ENCODE measurements around the gene ADRB1. TPM values are rescaled to one million over a fixed set of nuclear protein-coding genes. Genes with fewer than 3 reads are reported as not detected.

The ADRB1 gene
- total RNA-seq, 2 donors from 2014 or later: 32.8 to 49.8 TPM

- no peak for TF ChIP-seq CTCF (IDR thresholded peaks at IDR 0.05)
- Histone ChIP-seq H3K4me3 (peak overlapping the region; percentile 61 to 69), H3K27ac (peak overlapping the region; percentile 78 to 96), H3K9me3 (no peaks in the 10 kb centered on the region), H3K36me3 (no peaks in the 10 kb centered on the region), H3K4me1 (peaks cover 0 to 16% of the 10 kb centered on the region in 2 donors), H3K27me3 (no peaks in the 10 kb centered on the region)
- no peak for DNase-seq (ENCODE audit: low spot score)
These were observed 2.4 kb downstream of the ADRB1 start for GRCh38 chr10:114046087-114046458.

- Histone ChIP-seq H3K36me3 (no peaks in the 10 kb centered on the region), H3K4me1 (peaks cover 0 to 7% of the 10 kb centered on the region in 2 donors), H3K4me3 (peak overlapping the region; percentile 61 to 69), H3K27ac (peak overlapping the region; percentile 78 to 96), H3K27me3 (no peaks in the 10 kb centered on the region), H3K9me3 (no peaks in the 10 kb centered on the region)
- TF ChIP-seq CTCF (IDR thresholded peaks at IDR 0.05): no peak
- no peak for DNase-seq (ENCODE audit: low spot score)
These were observed 4.8 kb downstream of the ADRB1 start for GRCh38 chr10:114048472-114048871.

GRCh38 chr10:114051714-114052113 lies 8.0 kb downstream of the ADRB1 start:
- H3K9me3 ChIP-seq: no peaks in the 10 kb centered on the region
- no peak overlapping the region for H3K4me3 ChIP-seq
- DNase-seq (ENCODE audit: low spot score): no peak
- no peaks in the 10 kb centered on the region for H3K36me3 ChIP-seq
- TF ChIP-seq CTCF (IDR thresholded peaks at IDR 0.05): no peak
- peaks cover 0 to 7% of the 10 kb centered on the region in 2 donors for H3K4me1 ChIP-seq
- no peaks in the 10 kb centered on the region for H3K27me3 ChIP-seq
- peak overlapping the region in 1 of 2 donors; percentile 96 for H3K27ac ChIP-seq

- no peak for DNase-seq (ENCODE audit: low spot score)
- no peak for TF ChIP-seq CTCF (IDR thresholded peaks at IDR 0.05)
- peak overlapping the region in 1 of 2 donors; percentile 96 for H3K27ac ChIP-seq
- H3K36me3 ChIP-seq: no peaks in the 10 kb centered on the region
- H3K4me1 ChIP-seq: peaks cover 0 to 7% of the 10 kb centered on the region in 2 donors
- H3K4me3 ChIP-seq: no peak overlapping the region
- H3K9me3 ChIP-seq: no peaks in the 10 kb centered on the region
- no peaks in the 10 kb centered on the region for H3K27me3 ChIP-seq
These were observed 8.6 kb downstream of the ADRB1 start for GRCh38 chr10:114052255-114052654.

- H3K9me3 ChIP-seq: no peaks in the 10 kb centered on the region
- H3K36me3 ChIP-seq: no peaks in the 10 kb centered on the region
- H3K27ac ChIP-seq: no peak overlapping the region
- no peak overlapping the region for H3K4me3 ChIP-seq
- H3K27me3 ChIP-seq: no peaks in the 10 kb centered on the region
- H3K4me1 ChIP-seq: peaks cover 0 to 22% of the 10 kb centered on the region in 2 donors
- no peak for DNase-seq (ENCODE audit: low spot score)
- no peak for TF ChIP-seq CTCF (IDR thresholded peaks at IDR 0.05)
These were observed 10.3 kb downstream of the ADRB1 start for GRCh38 chr10:114053946-114054345.

GRCh38 chr10:114057855-114058254 lies 14.2 kb downstream of the ADRB1 start:
- DNase-seq (ENCODE audit: low spot score): no peak
- Histone ChIP-seq H3K9me3 (no peaks in the 10 kb centered on the region), H3K4me3 (no peak overlapping the region), H3K4me1 (peaks cover 0 to 15% of the 10 kb centered on the region in 2 donors), H3K36me3 (no peaks in the 10 kb centered on the region), H3K27me3 (no peaks in the 10 kb centered on the region), H3K27ac (peak overlapping the region in 1 of 2 donors; percentile 61)
- TF ChIP-seq CTCF (IDR thresholded peaks at IDR 0.05): no peak
